GM23338 (cell line): ENCODE data around the gene MIER2. TPM values are rescaled to one million over a fixed set of nuclear protein-coding genes. Genes with fewer than 3 reads are reported as not detected.

Experiments
- ATAC-seq: fragments of 200-7000 bp; cut with Tn5 transposase; 3 replicates; pipeline ENCODE4 v1.9.1; 2020
- DNase-seq: peaks from one replicate; pipeline ENCODE4 v3.0.0-alpha.2; 2015; ENCODE audit warnings: low spot score
- H2AFZ ChIP-seq: fragments of 200-600 bp; sonication (generic); 2 replicates; pipeline ENCODE4 v1.8.0; 2016; ENCODE audit warnings: antibody characterized with exemption, mild to moderate bottlenecking, moderate library complexity
- H3F3A ChIP-seq: fragments of 200-600 bp; sonication (generic); replicated peaks from 2 replicates; pipeline ENCODE4 v1.8.0; 2017; ENCODE audit warnings: antibody characterized with exemption, mixed run types, low read depth
- H3K27ac ChIP-seq: fragments of 200-600 bp; sonication (generic); 2 replicates; pipeline ENCODE4 v1.6.1; 2016; ENCODE audit warnings: low read depth
- H3K27me3 ChIP-seq: fragments of 200-600 bp; sonication (generic); 2 replicates; pipeline ENCODE4 v1.8.0; 2016; ENCODE audit warnings: mild to moderate bottlenecking, mixed run types, moderate library complexity; ENCODE audit not compliant: insufficient read depth
- H3K36me3 ChIP-seq: fragments of 200-600 bp; sonication (generic); 2 replicates; pipeline ENCODE4 v1.8.0; 2016; ENCODE audit warnings: mild to moderate bottlenecking; ENCODE audit not compliant: insufficient read depth
- H3K4me1 ChIP-seq: fragments of 200-600 bp; sonication (generic); 2 replicates; pipeline ENCODE4 v1.8.0; 2016; ENCODE audit warnings: mild to moderate bottlenecking, moderate library complexity; ENCODE audit not compliant: insufficient read depth
- H3K4me2 ChIP-seq: fragments of 200-600 bp; sonication (generic); 2 replicates; pipeline ENCODE4 v1.7.1; 2017; ENCODE audit warnings: mixed run types
- H3K4me3 ChIP-seq: fragments of 200-600 bp; sonication (generic); 2 replicates; pipeline ENCODE4 v1.6.1; 2016; ENCODE audit warnings: mixed run types
- H3K79me2 ChIP-seq: fragments of 200-600 bp; sonication (generic); replicated peaks from 2 replicates; pipeline ENCODE4 v1.8.0; 2017; ENCODE audit warnings: mild to moderate bottlenecking; ENCODE audit not compliant: insufficient read depth
- H3K9me2 ChIP-seq: fragments of 200-600 bp; sonication (generic); 2 replicates; pipeline ENCODE4 v1.8.0; 2017; ENCODE audit not compliant: insufficient read depth
- H4K20me1 ChIP-seq: fragments of 200-600 bp; sonication (generic); replicated peaks from 2 replicates; pipeline ENCODE4 v1.8.0; 2017; ENCODE audit warnings: mild to moderate bottlenecking; ENCODE audit not compliant: insufficient read depth
- H3K27ac Mint-ChIP-seq: 2 replicates; pipeline ENCODE4 v1.8.0; 2020; ENCODE audit warnings: inconsistent platforms, mild to moderate bottlenecking, moderate library complexity, mixed read lengths
- H3K27me3 Mint-ChIP-seq: 3 replicates; pipeline ENCODE4 v1.8.0; 2022; ENCODE audit warnings: low read depth, mild to moderate bottlenecking, moderate library complexity, mixed read lengths, inconsistent platforms; ENCODE audit not compliant: insufficient read depth, poor library complexity
- H3K36me3 Mint-ChIP-seq: 3 replicates; pipeline ENCODE4 v1.8.0; 2021; ENCODE audit warnings: low read depth, mild to moderate bottlenecking, inconsistent platforms, moderate library complexity, mixed read lengths
- H3K4me1 Mint-ChIP-seq: 3 replicates; pipeline ENCODE4 v1.8.0; 2020; ENCODE audit warnings: mild to moderate bottlenecking, inconsistent platforms, mixed read lengths
- H3K4me3 Mint-ChIP-seq: 3 replicates; pipeline ENCODE4 v1.8.0; 2021; ENCODE audit warnings: moderate library complexity, mild to moderate bottlenecking, inconsistent platforms, mixed read lengths
- H3K9me3 Mint-ChIP-seq: 3 replicates; pipeline ENCODE4 v1.8.0; 2020; ENCODE audit warnings: moderate library complexity, mild to moderate bottlenecking, inconsistent platforms, mixed read lengths
- CREB1 ChIP-seq: fragments of 250-450 bp; sonication (Bioruptor Pico); IDR thresholded peaks from 2 replicates; pipeline ENCODE4 v1.5.0; 2020; ENCODE audit warnings: low read depth, mild to moderate bottlenecking, moderate library complexity
- CTCF ChIP-seq, 2 experiments: fragments of 200-600 bp in 1 of 2; sonication (generic) in 1 of 2; conservative IDR thresholded peaks; 2 replicates each; pipeline versions ENCODE4 v1.5.1 to v1.6.1; 2016 to 2017; ENCODE audit warnings: antibody characterized with exemption in 2 of 2, low read depth in 2 of 2, mild to moderate bottlenecking in 2 of 2, moderate library complexity in 1 of 2
- ETS1 ChIP-seq: IDR thresholded peaks from 2 replicates; pipeline ENCODE4 v1.6.1; 2016; ENCODE audit warnings: antibody characterized with exemption
- EZH2 ChIP-seq: fragments of 200-600 bp; sonication (generic); IDR thresholded peaks from one replicate; pipeline ENCODE4 v1.8.0; 2017; ENCODE audit warnings: antibody characterized with exemption, mild to moderate bottlenecking, low read depth; ENCODE audit not compliant: unreplicated experiment
- EZH2phosphoT487 ChIP-seq: fragments of 200-600 bp; sonication (generic); IDR thresholded peaks from one replicate; pipeline ENCODE4 v1.8.1; 2018; ENCODE audit warnings: antibody characterized with exemption; ENCODE audit not compliant: unreplicated experiment
- JUNB ChIP-seq: IDR thresholded peaks from one replicate; pipeline ENCODE4 v1.6.1; 2016; ENCODE audit warnings: antibody characterized with exemption; ENCODE audit not compliant: unreplicated experiment
- NANOG ChIP-seq: IDR thresholded peaks from 2 replicates; pipeline ENCODE4 v1.6.1; 2016; ENCODE audit warnings: antibody characterized with exemption, borderline replicate concordance
- POLR2AphosphoS5 ChIP-seq: IDR thresholded peaks from 2 replicates; pipeline ENCODE4 v1.6.1; 2016; ENCODE audit warnings: antibody characterized with exemption, low read depth
- REST ChIP-seq: IDR thresholded peaks from one replicate; pipeline ENCODE4 v1.6.1; 2018; ENCODE audit warnings: antibody characterized with exemption; ENCODE audit not compliant: unreplicated experiment
- STAT1 ChIP-seq: IDR thresholded peaks from one replicate; pipeline ENCODE4 v1.6.1; 2016; ENCODE audit warnings: antibody characterized with exemption; ENCODE audit not compliant: unreplicated experiment
- ZNF114 ChIP-seq: fragments of 250-450 bp; sonication (Bioruptor Pico); IDR thresholded peaks from 2 replicates; pipeline ENCODE4 v1.5.0; 2020; ENCODE audit warnings: mild to moderate bottlenecking, moderate library complexity
- ZNF331 ChIP-seq: fragments of 250-450 bp; sonication (Bioruptor Pico); IDR thresholded peaks from 2 replicates; pipeline ENCODE4 v1.5.0; 2020; ENCODE audit warnings: low read depth, mild to moderate bottlenecking, moderate library complexity
- ZNF462 ChIP-seq: fragments of 250-450 bp; sonication (Bioruptor Pico); IDR thresholded peaks from 2 replicates; pipeline ENCODE4 v1.5.0; 2020; ENCODE audit warnings: mild to moderate bottlenecking, moderate library complexity
- polyA plus RNA-seq: library from polyadenylated mRNA; unstranded; fragments of >200 nt; fragmentation: Nextera tagmentation; extraction: Ambion mirVana; gene quantifications from 2 replicates; pipeline ENCODE4 v1.2.1, GENCODE V29; 2016
- total RNA-seq: library from RNA; depleted of rRNA; stranded (reverse); fragments of >200 nt; shearing (Covaris generic); gene quantifications from 2 replicates; pipeline ENCODE4 v1.2.3, GENCODE V29; 2014

Gene MIER2
- total and polyA plus RNA-seq, 2 experiments from 2014 or later: 30.2 to 37.9 TPM

- Mint-ChIP-seq H3K36me3 (peaks cover 37% of the 10 kb centered on the region), H3K9me3 (peaks cover 25% of the 10 kb centered on the region), H3K27me3 (peaks cover 26% of the 10 kb centered on the region), H3K4me3 (peak within 1 kb of the TSS; percentile 69), H3K27ac (peak within 1 kb of the TSS; percentile 99), H3K4me1 (peaks cover 43% of the 10 kb centered on the region)
- peak within 1 kb of the TSS; percentile 64 for H3K4me2 ChIP-seq
- H3K27ac ChIP-seq: peak within 1 kb of the TSS; percentile 97
- H4K20me1 ChIP-seq: peaks cover 3% of the 10 kb centered on the region; the same call in 1 of the 2 replicates
- peaks cover 21% of the 10 kb centered on the region for H3K79me2 ChIP-seq
- TF ChIP-seq JUNB (no peak), ZNF114 (CRISPR knock-in tag) (no peak), EZH2phosphoT487 (no peak), CREB1 (no peak), ETS1 (no peak), STAT1 (no peak), ZNF331 (CRISPR knock-in tag) (no peak), REST (no peak), POLR2AphosphoS5 (no peak), NANOG (no peak), CTCF (conservative IDR thresholded peaks at IDR 0.05; ENCODE audit: low read depth in 2 of 2) (no peak), ZNF462 (CRISPR knock-in tag) (no peak), EZH2 (no peak)
- H3K9me2 ChIP-seq: no peaks in the 10 kb centered on the region
- peaks cover 12% of the 10 kb centered on the region for H3K27me3 ChIP-seq
- H3K4me3 ChIP-seq: peak within 1 kb of the TSS; percentile 61
- H3K4me1 ChIP-seq: peaks cover 30% of the 10 kb centered on the region
- no peak for ATAC-seq
- peaks cover 9% of the 10 kb centered on the region; the same call in 1 of the 2 replicates for H3K36me3 ChIP-seq
- peaks cover 10% of the 10 kb centered on the region for H3F3A ChIP-seq
- DNase-seq: peak; percentile 45
- no peak within 1 kb of the TSS for H2AFZ ChIP-seq
Observed at GRCh38 chr19:291006-291521, 53.5 kb downstream of the MIER2 start, which contains the start of gene PLPP2. TSS of gene PLPP2 (minus strand) at chr19:291403. CDS start at chr19:291336, 67 bp downstream.
